Uterus (tissue), 4 donors: ENCODE data around the gene AJM1. TPM values are rescaled to one million over a fixed set of nuclear protein-coding genes. Genes with fewer than 3 reads are reported as not detected.
"Not testable (repeated sequence)": the region's sequence is repeated elsewhere in the genome, so short reads cannot be mapped to it uniquely, and the experiment has no call there.

Source experiments
- DNase-seq, 2 donors: peaks; one replicate each; pipeline ENCODE4 v3.0.0-alpha.2; 2019 to 2020
- H3K27ac ChIP-seq, 2 donors: fragments of 200-600 bp; sonication (generic); 1 replicate in 1 of 2; 2 replicates in 1 of 2; pipeline ENCODE4 v1.5.1; 2016 to 2018
- H3K27me3 ChIP-seq, 2 donors: fragments of 200-600 bp; sonication (generic); one replicate each; pipeline ENCODE4 v1.5.1; 2018 to 2019; ENCODE audit warnings: control low read depth in 1 of 2
- H3K36me3 ChIP-seq, 2 donors: fragments of 200-600 bp; sonication (generic); one replicate each; pipeline ENCODE4 v1.5.1; 2019; ENCODE audit warnings: control low read depth in 1 of 2
- H3K4me1 ChIP-seq, 2 donors: fragments of 200-600 bp; sonication (generic); one replicate each; pipeline ENCODE4 v1.5.1; 2018 to 2019; ENCODE audit warnings: control low read depth in 1 of 2
- H3K4me3 ChIP-seq, 2 donors: fragments of 200-600 bp; sonication (generic); 1 replicate in 1 of 2; 2 replicates in 1 of 2; pipeline ENCODE4 v1.5.1; 2018 to 2019; ENCODE audit warnings: mild to moderate bottlenecking in 1 of 2
- H3K9me3 ChIP-seq, 2 donors: fragments of 200-600 bp; sonication (generic); one replicate each; pipeline ENCODE4 v1.5.1; 2019; ENCODE audit warnings: control low read depth in 1 of 2
- POLR2A ChIP-seq, 2 donors: fragments of 450-650 bp; IDR thresholded peaks; one replicate each; pipeline ENCODE4 v1.6.1; 2016; ENCODE audit warnings: antibody characterized with exemption in 2 of 2, mild to moderate bottlenecking in 1 of 2, moderate library complexity in 1 of 2
- intact Hi-C: fragments of 100-400 bp; cut with DNase I; formaldehyde crosslinking; loops from one replicate; pipeline ENCODE4 v1.15.1; 2023; ENCODE audit warnings: low total_unique reads
- total RNA-seq, 4 donors: library from RNA; depleted of rRNA in 3 of 4; stranded (reverse); fragments of >200 nt in 3 of 4; gene quantifications; one replicate each; pipeline versions ENCODE4 v1.1.0 to v1.2.4, GENCODE V29; 2014 to 2023
- TF ChIP-seq, protein P1 (sequence below), 4 experiments: fragments of 200-600 bp in 2 of 4; fragments of 450-650 bp in 2 of 4; sonication (generic) in 2 of 4; IDR thresholded peaks; one replicate each; pipeline ENCODE4 v1.5.1; 2016 to 2019; ENCODE audit warnings: antibody characterized with exemption in 4 of 4, mild to moderate bottlenecking in 2 of 4, moderate library complexity in 1 of 4
- donor health status: DM: yes; HTN: yes; CAD: no.

AJM1 gene
- total RNA-seq, 4 donors from 2014 or later, result 1.3 to 3.6 (median 3.6) TPM; not detected in 1

DNA sequence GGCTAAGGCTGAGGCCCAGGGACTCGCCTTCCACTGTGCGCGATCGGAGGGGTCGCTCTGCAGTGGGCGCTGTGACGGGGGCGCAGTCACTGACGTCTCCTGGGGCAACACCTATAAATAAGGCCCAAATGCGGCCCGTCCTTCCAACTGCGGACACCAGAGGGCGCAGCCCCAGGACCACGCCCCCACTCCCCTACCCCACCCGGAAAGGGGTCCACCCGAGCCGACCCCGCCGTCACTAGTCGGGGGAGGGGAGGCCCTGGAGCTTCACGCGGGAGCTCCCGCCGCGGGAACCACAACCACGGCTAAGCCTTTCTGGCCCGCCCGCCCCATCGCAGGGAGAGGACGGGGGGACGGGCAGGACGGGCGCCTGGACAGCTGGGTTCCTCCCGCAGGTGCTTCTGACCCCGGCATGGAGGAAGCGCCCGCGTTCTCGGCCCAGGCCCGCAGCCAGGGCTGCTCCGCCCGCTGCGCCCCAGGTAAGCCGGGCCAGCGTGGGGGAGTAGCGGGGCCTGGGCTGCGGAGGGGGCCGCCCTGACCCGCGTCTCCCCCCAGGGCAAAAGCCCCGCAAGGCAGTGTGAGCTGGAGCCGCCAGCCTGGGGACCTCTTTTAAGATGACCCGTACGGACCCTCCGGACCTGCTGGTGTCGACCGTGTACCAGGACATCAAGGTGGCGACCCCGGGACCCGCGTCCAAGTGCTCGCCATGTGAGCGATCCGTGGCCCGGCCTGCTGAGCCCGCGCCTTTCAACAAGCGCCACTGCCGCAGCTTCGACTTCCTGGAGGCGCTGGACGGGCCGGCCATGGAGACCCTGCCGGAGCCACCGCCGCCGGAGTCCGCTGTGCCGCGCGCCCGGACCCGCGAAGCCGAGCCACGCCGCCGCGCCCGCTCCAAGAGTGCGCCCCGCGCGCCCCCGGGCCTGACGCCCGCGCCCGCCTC lies 1.8 kb downstream of the AJM1 start:
- peak; percentile 46 to 60 for DNase-seq
- peaks cover 13 to 39% of the 10 kb centered on the region in 2 donors for H3K27me3 ChIP-seq
- intact Hi-C loops, result not testable (repeated sequence)

DNA sequence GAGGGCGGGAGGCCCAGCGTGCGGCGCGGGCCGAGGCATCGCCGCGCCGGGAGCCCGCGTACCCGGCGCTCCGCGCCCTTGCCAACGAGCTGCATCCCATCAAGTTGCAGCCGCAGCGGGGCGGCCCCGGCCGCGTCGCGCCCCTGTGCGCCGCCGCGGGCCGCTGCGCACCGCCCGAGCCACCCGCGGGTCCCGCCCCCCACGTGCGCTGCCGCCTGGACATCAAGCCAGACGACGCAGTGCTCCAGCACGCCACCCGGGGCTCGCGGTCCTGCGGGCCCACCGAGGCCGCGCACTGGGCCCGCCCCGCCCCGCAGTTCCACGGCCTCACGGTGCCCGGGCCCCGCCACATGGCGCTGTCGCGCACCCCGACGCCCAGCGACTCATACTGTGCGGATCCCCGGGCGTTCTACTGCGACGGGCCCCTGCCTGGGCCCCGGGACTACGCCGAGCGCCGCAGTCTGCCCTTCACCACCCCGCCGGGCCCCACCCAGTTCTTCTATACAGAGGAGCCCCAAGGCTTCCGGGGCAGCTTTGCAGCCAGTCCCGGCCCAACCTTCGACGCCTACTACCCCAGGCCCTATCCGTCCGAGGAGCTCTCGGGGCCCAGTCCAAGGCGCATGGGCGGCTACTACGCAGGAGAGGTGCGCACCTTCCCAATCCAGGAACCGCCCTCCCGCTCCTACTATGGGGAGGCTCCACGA lies 2.6 kb downstream of the AJM1 start:
- H3K4me1 ChIP-seq, result peaks cover under 1 to 45% of the 10 kb centered on the region in 2 donors
- H3K9me3 ChIP-seq, result no peaks in the 10 kb centered on the region
- no peak overlapping the region for H3K4me3 ChIP-seq
- H3K36me3 ChIP-seq, result no peaks in the 10 kb centered on the region
- DNase-seq, result no peak
- intact Hi-C loops, result no loop called here
- peaks cover 13 to 39% of the 10 kb centered on the region in 2 donors for H3K27me3 ChIP-seq
- TF ChIP-seq POLR2A (IDR thresholded peaks at IDR 0.05), result no peak
- TF ChIP-seq, protein P1, sequence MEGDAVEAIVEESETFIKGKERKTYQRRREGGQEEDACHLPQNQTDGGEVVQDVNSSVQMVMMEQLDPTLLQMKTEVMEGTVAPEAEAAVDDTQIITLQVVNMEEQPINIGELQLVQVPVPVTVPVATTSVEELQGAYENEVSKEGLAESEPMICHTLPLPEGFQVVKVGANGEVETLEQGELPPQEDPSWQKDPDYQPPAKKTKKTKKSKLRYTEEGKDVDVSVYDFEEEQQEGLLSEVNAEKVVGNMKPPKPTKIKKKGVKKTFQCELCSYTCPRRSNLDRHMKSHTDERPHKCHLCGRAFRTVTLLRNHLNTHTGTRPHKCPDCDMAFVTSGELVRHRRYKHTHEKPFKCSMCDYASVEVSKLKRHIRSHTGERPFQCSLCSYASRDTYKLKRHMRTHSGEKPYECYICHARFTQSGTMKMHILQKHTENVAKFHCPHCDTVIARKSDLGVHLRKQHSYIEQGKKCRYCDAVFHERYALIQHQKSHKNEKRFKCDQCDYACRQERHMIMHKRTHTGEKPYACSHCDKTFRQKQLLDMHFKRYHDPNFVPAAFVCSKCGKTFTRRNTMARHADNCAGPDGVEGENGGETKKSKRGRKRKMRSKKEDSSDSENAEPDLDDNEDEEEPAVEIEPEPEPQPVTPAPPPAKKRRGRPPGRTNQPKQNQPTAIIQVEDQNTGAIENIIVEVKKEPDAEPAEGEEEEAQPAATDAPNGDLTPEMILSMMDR (IDR thresholded peaks at IDR 0.05), result no peak
- H3K27ac ChIP-seq, result no peak overlapping the region

More for the DNA sequence above, 1.8 kb downstream of the AJM1 start:
- H3K27ac ChIP-seq, H3K4me3 ChIP-seq, H3K36me3 ChIP-seq, H3K9me3 ChIP-seq: not testable (repeated sequence)
- H3K4me1 ChIP-seq, result peaks cover 0 to 45% of the 10 kb centered on the region in 2 donors
- TF ChIP-seq, protein P1 (IDR thresholded peaks at IDR 0.05), result peak; percentile 52 to 77 (median 54)

DNA sequence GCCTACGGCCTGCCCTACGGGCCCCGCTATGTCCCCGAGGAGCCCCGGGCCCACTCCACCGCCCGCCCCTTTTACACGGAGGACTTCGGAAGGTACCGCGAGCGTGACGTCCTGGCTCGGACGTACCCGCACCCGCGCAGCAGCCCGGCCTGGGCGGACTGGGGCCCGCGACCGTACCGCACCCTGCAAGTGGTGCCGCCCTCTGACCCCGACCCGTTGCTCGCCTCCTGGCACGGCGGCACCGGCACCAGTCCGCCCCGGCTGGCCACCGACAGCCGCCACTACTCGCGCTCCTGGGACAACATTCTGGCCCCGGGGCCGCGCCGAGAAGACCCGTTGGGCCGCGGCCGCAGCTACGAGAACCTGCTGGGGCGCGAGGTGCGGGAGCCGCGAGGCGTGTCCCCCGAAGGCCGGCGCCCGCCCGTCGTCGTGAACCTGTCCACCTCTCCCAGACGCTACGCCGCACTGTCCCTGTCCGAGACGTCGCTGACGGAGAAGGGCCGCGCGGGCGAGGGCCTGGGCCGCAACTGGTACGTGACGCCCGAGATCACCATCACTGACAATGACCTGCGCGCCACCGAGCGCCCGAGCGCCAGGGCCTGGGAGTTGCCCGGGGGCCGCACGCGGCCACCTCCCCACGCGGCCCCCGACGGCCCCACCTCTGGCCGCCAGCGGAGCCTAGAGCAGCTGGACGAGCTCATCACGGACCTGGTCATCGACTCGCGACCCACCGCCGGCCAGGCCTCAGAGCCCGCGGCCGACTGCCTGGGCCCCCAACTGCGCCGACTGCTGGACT lies 3.4 kb downstream of the AJM1 start:
- no peak for TF ChIP-seq POLR2A (IDR thresholded peaks at IDR 0.05)
- TF ChIP-seq, protein P1 (IDR thresholded peaks at IDR 0.05), result no peak
- intact Hi-C loops, result no loop called here
- H3K27me3 ChIP-seq, result peaks cover 13 to 39% of the 10 kb centered on the region in 2 donors
- no peak for DNase-seq
- H3K4me1 ChIP-seq, result peaks cover 5 to 52% of the 10 kb centered on the region in 2 donors
- no peaks in the 10 kb centered on the region for H3K36me3 ChIP-seq
- H3K9me3 ChIP-seq, result no peaks in the 10 kb centered on the region
- no peak overlapping the region for H3K27ac ChIP-seq
- H3K4me3 ChIP-seq, result no peak overlapping the region

DNA sequence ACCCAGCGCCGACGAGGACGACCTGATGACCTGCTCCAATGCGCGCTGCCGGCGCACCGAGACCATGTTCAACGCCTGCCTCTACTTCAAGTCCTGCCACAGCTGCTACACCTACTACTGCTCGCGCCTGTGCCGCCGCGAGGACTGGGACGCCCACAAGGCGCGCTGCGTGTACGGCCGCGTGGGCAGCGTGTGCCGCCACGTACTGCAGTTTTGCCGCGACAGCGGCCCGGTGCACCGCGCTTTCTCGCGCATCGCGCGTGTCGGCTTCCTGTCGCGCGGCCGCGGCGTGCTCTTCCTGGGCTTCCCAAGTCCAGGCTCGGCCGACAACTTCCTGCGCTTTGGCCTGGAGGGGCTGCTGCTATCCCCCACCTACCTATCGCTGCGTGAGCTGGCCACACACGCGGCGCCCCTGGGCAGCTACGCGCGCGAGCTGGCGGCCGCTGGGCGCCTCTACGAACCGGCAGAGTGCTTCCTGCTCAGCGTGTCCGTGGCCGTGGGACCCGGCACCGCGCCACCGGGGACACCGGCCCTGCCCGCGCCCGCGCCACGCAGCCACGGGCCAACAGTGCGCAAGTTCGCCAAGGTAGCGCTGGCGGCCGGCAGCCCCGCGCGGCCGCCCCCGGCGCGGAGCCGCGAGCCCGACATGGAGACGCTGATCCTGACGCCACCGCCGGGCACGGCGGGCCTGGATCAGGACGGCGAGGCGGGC lies 4.3 kb downstream of the AJM1 start:
- H3K4me1 ChIP-seq, result peaks cover 5 to 53% of the 10 kb centered on the region in 2 donors
- no peak overlapping the region for H3K4me3 ChIP-seq
- no peaks in the 10 kb centered on the region for H3K9me3 ChIP-seq
- H3K27ac ChIP-seq, result no peak overlapping the region
- DNase-seq, result no peak
- TF ChIP-seq, protein P1 (IDR thresholded peaks at IDR 0.05), result no peak
- peaks cover 13 to 39% of the 10 kb centered on the region in 2 donors for H3K27me3 ChIP-seq
- H3K36me3 ChIP-seq, result no peaks in the 10 kb centered on the region
- intact Hi-C loops, result no loop called here
